ENCODE data around the gene CUBN.

Gene CUBN

DNA sequence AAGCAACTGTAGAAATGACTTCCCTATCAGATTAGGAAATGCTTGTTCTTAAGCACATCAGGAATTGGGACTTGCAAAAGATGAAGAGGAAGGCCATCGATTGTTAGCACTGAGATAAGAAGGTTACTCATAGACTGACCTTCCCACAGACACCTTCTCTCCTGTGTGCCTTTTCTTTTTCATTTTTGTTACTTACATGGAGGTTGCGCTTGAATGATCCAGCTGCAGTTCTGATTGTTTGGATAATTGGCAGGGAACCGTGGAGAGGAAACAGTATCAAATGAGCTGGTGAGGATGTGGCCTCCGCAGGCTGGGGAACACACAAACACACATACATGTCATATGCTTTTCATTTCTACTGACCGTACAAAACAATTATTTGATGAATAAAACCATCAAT lies 177.5 kb downstream of the CUBN start:
- no peak for DNase-seq (ENCODE audit: low read depth)

- no peak for DNase-seq (ENCODE audit: low read depth)
Observed at GRCh38 chr10:16950656-16951601, 178.7 kb downstream of the CUBN start.

DNA sequence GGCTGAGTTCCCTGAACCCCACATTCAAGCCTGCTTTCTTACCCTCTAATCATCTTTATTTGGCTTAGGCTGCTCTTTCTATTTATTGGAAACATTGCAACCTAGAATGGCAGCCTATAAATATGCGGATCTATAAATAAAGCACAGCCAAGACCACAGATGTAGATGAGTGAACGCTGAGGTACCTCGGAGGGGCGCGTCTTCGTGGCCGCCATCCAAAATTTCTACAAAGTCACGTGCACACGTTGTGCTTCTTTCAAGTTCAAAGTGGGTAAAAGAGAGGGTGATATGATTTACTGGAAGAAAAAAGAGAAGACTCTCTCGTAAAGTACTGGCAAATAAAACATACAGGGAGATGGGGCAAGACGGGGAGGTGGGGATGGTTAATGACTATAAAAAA lies 179.8 kb downstream of the CUBN start:
- DNase-seq (ENCODE audit: low read depth), result no peak

- DNase-seq (ENCODE audit: low read depth), result no peak
Observed at GRCh38 chr10:16948361-16948760, 181.2 kb downstream of the CUBN start.

DNA sequence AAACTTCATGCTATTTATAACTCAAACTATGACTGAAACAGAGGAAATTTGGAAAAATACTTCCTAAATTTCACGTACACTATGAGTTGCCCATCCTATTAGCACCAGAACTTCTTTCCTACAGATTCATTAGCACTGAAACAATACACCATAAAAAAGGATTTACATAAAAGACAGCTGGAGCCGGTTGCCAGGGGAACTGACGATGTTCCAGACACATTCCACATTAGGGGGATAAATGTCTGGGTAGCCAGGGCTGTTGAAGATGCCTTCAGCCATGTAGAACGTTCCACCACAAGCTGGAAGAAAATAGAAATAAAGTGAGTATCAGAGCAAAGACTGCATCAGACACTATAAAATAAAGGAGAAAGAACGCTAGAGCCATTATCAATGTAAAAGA lies 182.5 kb downstream of the CUBN start:
- DNase-seq (ENCODE audit: low read depth), result no peak

- no peak for DNase-seq (ENCODE audit: low read depth)
Observed at GRCh38 chr10:16945593-16945992, 184.0 kb downstream of the CUBN start.

DNA sequence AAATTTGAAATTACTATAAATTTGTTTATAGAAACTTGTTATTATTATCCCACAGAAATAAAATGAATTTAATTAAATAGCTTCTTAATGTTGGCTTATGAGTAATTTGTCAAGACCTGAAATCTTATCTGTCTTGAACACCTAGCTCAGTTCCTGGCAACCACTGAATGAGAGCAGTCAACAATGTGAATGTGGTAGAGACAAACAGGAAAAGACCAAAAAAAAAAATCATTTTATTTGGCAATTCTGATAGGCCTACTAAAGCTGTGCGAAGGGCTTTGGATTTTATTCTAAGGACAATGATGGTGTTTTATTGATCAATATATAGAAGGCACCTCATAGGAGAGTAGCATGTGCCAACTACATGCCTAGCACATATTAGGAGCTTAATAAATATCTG lies 184.6 kb downstream of the CUBN start:
- no peak for DNase-seq (ENCODE audit: low read depth)

- no peak for DNase-seq (ENCODE audit: low read depth)
Observed at GRCh38 chr10:16944402-16944801, 185.2 kb downstream of the CUBN start.

DNA sequence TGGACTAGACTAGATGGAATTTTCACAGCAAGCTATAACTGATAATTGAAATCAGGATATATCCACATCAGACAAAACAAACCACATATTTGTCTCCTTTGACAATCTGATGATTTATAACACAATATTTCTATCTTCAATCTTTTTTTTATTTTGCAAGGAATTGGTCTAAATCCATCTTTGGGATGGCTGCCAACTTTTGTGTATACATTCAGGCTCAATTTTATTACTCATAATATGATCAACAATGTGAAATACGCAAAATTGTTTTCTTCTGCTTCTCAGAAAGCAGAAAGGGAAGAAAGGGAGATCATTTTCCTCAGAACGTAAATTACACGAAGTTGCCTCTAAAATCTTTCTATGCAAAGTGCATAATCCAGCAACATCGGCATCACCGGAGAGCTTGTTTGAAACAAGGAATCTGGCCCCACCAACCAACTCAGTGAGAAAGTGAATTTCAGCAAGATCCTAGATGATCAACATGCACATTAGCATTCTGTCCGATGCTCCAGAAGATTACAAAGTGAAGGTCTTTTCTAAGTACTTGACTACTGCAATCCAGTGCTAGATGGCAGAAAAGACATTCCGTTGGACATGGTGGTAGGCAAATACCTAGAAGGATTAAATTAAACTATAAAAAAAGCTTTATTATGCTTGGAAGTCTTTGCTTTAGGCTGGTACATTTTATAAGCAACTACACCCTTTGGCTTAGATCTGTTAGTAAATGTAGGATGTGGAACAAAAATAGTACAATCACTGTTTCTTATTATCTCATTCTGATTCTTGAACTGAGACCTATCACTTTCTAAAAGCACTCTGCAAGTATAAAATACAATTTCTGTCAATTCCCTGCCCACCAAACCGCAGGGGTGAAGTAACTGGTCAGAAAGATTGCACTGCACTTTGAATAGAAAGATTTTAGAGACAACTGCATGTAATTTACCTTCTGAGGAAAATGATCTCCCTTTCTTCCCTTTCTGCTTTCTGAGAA lies 186.0 kb downstream of the CUBN start:
- DNase-seq (ENCODE audit: low read depth), result no peak

- DNase-seq (ENCODE audit: low read depth), result no peak
Observed at GRCh38 chr10:16942381-16943078, 187.1 kb downstream of the CUBN start.

GRCh38 chr10:16941870-16942269 lies 187.7 kb downstream of the CUBN start:
- DNase-seq (ENCODE audit: low read depth), result no peak

- DNase-seq (ENCODE audit: low read depth), result no peak
Observed at GRCh38 chr10:16941067-16941466, 188.5 kb downstream of the CUBN start.

DNA sequence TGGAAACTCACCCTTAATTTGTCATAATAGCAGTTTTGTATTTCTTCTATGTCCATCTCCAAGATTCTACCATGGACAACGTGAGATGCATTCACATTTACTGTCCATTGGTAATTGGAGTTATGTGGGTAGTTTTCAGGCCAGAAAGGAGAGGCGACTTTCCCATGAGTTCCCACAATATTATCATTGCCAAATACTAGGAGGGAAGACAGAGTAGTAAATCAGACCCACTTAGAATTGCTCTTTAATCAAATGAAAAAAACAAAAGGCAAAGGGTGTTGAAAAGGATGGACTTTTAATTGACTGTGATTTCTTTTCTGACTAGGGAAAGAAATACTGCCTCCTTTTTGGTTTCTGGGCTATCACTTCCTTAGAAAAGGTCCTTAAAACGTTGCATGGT lies 190.7 kb downstream of the CUBN start:
- no peak for DNase-seq (ENCODE audit: low read depth)

GRCh38 chr10:16934461-16934860 lies 195.2 kb downstream of the CUBN start:
- no peak for DNase-seq (ENCODE audit: low read depth)

- DNase-seq (ENCODE audit: low read depth), result no peak
Observed at GRCh38 chr10:16933783-16934182, 195.8 kb downstream of the CUBN start.

DNA sequence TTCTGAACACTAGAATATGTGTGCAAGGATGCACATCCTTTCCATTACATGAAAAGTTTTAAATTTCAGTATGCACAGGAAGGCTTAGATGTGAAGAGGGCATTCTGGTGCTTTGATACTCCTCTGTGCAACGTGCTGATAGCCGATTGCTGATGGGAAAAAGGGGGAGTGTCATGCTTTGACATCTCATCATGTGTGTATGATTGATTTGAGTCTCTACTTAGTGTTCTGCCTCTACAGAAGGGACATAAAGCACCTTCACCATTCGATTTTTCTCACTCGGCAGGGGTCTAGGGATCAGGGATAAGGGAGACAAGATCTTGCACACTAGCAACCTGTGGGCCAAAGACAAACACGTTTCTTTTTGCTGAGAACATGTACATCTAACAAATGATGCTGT lies 197.7 kb downstream of the CUBN start:
- DNase-seq (ENCODE audit: low read depth), result no peak

- no peak for DNase-seq (ENCODE audit: low read depth)
Observed at GRCh38 chr10:16930540-16930939, 199.1 kb downstream of the CUBN start.

DNA sequence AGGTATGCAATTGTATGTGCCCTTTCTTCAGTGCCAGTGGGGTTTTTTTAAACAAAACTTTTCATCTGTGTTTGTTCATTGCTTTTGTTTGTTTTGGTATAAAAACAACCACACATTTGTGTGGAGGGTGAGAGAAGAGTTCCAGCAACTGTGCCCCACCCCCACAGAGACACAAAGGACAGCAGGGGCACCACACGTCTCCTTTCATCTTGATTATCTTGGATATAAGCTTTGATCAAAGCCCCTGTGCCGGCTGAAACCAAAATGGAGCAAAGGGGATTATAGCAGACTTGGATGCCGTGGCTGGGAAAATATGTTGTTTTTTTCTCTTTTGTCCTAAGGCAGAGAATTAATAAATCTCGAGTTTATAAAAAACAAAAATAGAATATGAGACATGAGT lies 200.5 kb downstream of the CUBN start:
- no peak for DNase-seq (ENCODE audit: low read depth)

- DNase-seq (ENCODE audit: low read depth), result no peak
Observed at GRCh38 chr10:16927546-16927945, 202.1 kb downstream of the CUBN start.

DNA sequence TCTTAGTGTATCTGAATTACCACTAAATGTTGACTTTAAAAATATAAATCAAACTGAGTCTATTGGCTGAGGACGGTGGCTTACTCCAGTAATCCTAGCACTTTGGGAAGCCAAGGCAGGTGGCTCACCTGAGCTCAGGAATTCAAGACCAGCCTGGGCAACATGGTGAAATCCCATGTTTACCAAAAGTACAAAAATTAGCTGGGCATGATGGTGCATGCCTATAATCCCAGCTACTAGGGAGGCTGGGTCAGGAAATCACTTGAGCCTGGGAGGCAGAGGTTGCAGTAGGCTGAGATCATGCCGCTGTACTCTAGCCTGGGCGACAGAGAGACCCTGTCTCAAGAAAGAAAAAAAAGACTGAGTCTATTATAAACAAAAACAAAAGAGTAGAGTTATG lies 205.9 kb downstream of the CUBN start:
- DNase-seq (ENCODE audit: low read depth), result no peak

- no peak for DNase-seq (ENCODE audit: low read depth)
Observed at GRCh38 chr10:16923309-16923708, 206.3 kb downstream of the CUBN start.

Measured in stimulated activated CD8-positive, alpha-beta memory T cell treated with anti-CD3 and anti-CD28 coated beads, Interleukin-15, amount 100 ng/mL, for 24 hours (primary cell).